KOPT-K1 (cell line): ENCODE results near the gene LIPC.

ENCODE experiments used
- H3K27ac ChIP-seq: fragments of 200-600 bp; sonication (generic); 2 replicates; pipeline ENCODE4 v1.5.1; 2016; ENCODE audit warnings: antibody characterized with exemption, mild to moderate bottlenecking, low read depth, low read length; ENCODE audit not compliant: poor library complexity, severe bottlenecking
- H3K36me3 ChIP-seq: fragments of 200-600 bp; sonication (generic); 2 replicates; pipeline ENCODE4 v1.5.1; 2017; ENCODE audit warnings: antibody characterized with exemption, mild to moderate bottlenecking, low read length, moderate library complexity; ENCODE audit not compliant: insufficient read depth
- H3K9me3 ChIP-seq: fragments of 200-600 bp; sonication (generic); 2 replicates; pipeline ENCODE4 v1.5.1; 2017; ENCODE audit warnings: antibody characterized with exemption, low read length, mild to moderate bottlenecking; ENCODE audit not compliant: insufficient read depth, poor library complexity, severe bottlenecking

The LIPC gene

DNA sequence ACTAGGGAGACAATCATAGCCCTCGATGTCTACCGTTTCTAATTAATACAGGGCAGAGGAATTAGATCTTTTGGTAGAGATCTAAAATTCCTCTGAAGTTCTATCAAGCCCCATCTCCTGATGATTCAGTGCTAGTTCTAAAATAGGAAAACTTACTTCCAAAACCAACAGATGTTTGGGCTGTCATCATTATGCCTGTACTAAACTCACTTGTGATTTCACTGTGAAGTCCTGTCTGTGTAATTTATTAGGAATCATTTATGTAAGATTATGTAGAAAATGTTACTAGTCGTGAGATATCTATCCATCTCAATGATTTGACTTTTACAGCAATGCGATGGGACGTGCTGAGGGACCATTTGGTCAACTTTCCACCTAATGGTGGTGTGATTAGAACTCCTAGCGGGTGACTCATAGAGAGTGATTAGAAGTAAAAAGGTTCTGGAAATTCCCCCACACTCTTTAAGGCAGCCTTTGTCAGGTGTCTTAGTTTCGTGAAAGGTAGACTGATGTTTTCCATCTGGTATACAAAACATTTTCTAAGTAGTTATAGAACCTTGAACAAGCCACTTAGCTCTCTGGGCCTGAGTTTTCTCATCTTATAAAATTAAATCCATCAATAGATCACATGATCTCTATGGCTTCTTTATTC is 34.2 kb downstream of the LIPC start:
- H3K27ac ChIP-seq = no peak overlapping the region
- H3K36me3 ChIP-seq = no peaks in the 10 kb centered on the region
- no peaks in the 10 kb centered on the region for H3K9me3 ChIP-seq

GRCh38 chr15:58466566-58466965 is 34.8 kb downstream of the LIPC start:
- Histone ChIP-seq H3K9me3 (no peaks in the 10 kb centered on the region), H3K36me3 (no peaks in the 10 kb centered on the region), H3K27ac (no peak overlapping the region)

GRCh38 chr15:58467121-58467721 is 35.4 kb downstream of the LIPC start:
- H3K9me3 ChIP-seq = no peaks in the 10 kb centered on the region

GRCh38 chr15:58467722-58468423 is 36.1 kb downstream of the LIPC start:
- no peaks in the 10 kb centered on the region for H3K9me3 ChIP-seq
- H3K27ac ChIP-seq = no peak overlapping the region
- no peaks in the 10 kb centered on the region for H3K36me3 ChIP-seq

More at GRCh38 chr15:58467121-58467721, 35.4 kb downstream of the LIPC start:
- H3K27ac ChIP-seq = no peak overlapping the region
- H3K36me3 ChIP-seq = no peaks in the 10 kb centered on the region

GRCh38 chr15:58469432-58470353 is 37.9 kb downstream of the LIPC start:
- Histone ChIP-seq H3K27ac (no peak overlapping the region), H3K36me3 (no peaks in the 10 kb centered on the region), H3K9me3 (no peaks in the 10 kb centered on the region)

- Histone ChIP-seq H3K36me3 (no peaks in the 10 kb centered on the region), H3K9me3 (no peaks in the 10 kb centered on the region), H3K27ac (no peak overlapping the region)
Measured at GRCh38 chr15:58471348-58471747, 39.6 kb downstream of the LIPC start.

DNA sequence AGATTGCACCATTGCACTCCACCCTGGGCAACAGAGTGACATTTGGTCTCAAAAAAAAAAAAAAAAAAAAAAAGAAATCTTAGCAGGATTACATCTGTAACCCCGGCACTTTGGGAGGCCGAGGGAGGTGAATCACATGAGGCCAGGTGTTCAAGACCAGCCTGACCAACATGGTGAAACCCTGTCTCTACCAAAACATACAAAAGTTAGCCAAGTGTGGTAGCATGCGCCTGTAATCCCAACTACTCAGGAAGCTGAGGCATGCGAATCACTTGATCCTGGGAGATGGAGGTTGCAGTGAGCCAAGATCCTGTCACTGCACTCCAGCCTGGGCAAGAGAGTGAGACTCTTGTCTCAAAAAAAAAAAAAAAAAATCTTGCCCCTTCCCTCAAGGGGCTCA is 40.4 kb downstream of the LIPC start:
- H3K27ac ChIP-seq = peak overlapping the region; percentile 98

GRCh38 chr15:58472821-58473581 is 41.2 kb downstream of the LIPC start:
- Histone ChIP-seq H3K36me3 (no peaks in the 10 kb centered on the region), H3K27ac (peak overlapping the region; percentile 98), H3K9me3 (no peaks in the 10 kb centered on the region)

More for the DNA sequence above, 40.4 kb downstream of the LIPC start:
- Histone ChIP-seq H3K36me3 (no peaks in the 10 kb centered on the region), H3K9me3 (no peaks in the 10 kb centered on the region)

- H3K27ac ChIP-seq = peak overlapping the region; percentile 98
- no peaks in the 10 kb centered on the region for H3K36me3 ChIP-seq
- H3K9me3 ChIP-seq = no peaks in the 10 kb centered on the region
Measured at GRCh38 chr15:58473724-58474123, 41.9 kb downstream of the LIPC start.

DNA sequence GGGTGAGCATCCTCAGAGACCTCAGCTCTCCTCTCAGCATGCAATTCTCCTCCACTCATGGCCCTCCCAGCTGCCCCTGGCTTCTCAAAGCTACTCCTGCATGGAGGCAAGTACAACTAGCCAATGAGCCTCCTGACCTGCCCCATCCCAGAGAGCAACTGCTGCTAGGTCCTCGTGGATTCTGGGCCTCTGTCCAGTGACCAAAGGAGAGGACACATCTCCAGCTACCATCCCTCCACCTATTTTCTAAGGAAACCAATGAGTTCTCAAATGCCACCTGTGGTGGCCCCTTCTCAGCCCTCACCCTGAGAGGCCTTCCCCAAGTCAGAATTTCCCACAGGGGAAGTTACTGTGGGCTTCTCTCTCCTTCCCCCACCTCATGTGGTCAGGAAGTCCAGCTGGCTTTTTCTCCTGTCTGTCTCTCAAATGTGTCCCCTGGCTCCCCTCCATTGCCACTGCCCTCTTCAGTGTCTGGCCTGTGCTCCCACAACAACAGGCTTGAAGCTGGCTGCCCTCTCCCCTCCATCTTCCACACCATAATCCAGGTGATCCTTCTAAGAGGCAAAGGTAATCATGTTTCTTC is 43.0 kb downstream of the LIPC start:
- Histone ChIP-seq H3K9me3 (no peaks in the 10 kb centered on the region), H3K36me3 (no peaks in the 10 kb centered on the region), H3K27ac (peak overlapping the region; percentile 98)

DNA sequence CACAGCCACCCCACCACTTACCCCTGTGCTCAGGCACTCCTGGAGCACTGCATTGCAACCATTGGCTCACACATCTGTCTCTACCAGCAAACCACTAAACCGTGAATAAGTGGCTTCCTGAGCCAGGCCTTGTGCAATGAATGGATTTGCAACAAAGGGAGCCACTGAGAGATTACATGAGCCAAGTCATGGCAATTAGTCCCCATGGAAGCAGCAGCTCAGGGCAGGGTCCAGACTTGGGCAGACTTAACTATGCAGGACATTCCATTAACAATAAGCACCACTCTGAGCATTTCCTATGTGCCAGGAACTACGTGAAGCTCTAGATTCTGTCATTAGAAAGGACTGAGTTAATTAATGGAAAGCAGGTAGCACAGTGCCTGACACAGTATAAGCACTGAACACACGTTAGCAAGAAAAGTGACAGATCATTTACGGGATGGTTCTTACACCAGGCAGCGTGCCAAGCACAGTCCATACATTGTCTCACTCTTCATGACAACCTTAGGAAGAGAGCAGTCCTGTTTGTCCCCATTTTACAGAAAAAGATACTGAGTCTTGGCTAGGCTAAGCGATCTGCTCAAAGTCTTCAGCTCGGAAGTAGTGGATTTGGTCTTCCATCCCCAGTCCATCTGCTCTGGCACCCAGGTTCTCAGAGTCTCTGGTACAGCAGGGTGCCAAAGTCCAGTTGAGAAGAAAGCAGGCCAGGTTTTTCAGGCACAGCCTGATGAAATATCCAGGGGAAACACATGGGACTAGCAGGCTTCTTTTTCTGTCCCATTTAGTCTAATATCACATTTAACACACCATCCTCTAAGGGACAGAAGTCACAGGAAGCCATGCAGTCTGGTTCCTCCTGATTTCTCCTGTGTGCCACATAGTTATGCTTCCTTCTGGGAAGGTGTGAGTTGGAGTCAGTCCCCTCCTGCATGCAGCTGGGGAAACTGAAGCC is 44.1 kb downstream of the LIPC start:
- Histone ChIP-seq H3K9me3 (no peaks in the 10 kb centered on the region), H3K27ac (peak overlapping the region; percentile 98), H3K36me3 (no peaks in the 10 kb centered on the region)

GRCh38 chr15:58476525-58477162 is 44.9 kb downstream of the LIPC start:
- Histone ChIP-seq H3K36me3 (no peaks in the 10 kb centered on the region), H3K27ac (peak overlapping the region; percentile 98), H3K9me3 (no peaks in the 10 kb centered on the region)

GRCh38 chr15:58477170-58477569 is 45.4 kb downstream of the LIPC start:
- H3K27ac ChIP-seq = peak overlapping the region; percentile 98
- no peaks in the 10 kb centered on the region for H3K36me3 ChIP-seq
- H3K9me3 ChIP-seq = no peaks in the 10 kb centered on the region
